RWPE1 (cell line): ENCODE results near the gene LCK.
A peak's percentile ranks its signal among the peaks of the same experiment; 100 is the strongest.

Experiments used
- CTCF ChIA-PET: fragments of 350-600 bp; sonication (Branson Sonifier 250); formaldehyde crosslinking; extraction: SDS; loops from one replicate; lab custom pipeline; 2021; lab: Yijun Ruan, JAX
- POLR2A ChIA-PET: fragments of 400-600 bp; formaldehyde crosslinking; extraction: SDS; loops from one replicate; lab custom pipeline; 2020; ENCODE audit warnings: antibody characterized with exemption; ENCODE audit not compliant: low non-redundant PET; lab: Yijun Ruan, JAX
- DNase-seq: peaks from one replicate; pipeline ENCODE4 v3.0.0; 2012; ENCODE audit warnings: low spot score
- H3K27ac ChIP-seq: fragments of 450-650 bp; 2 replicates; pipeline ENCODE4 v1.5.1; 2017
- TF ChIP-seq, protein P1 (sequence below): fragments of 450-650 bp; conservative IDR thresholded peaks from 2 replicates; pipeline ENCODE4 v1.5.1; 2017; ENCODE audit warnings: low read depth, mild to moderate bottlenecking

The LCK gene

DNA sequence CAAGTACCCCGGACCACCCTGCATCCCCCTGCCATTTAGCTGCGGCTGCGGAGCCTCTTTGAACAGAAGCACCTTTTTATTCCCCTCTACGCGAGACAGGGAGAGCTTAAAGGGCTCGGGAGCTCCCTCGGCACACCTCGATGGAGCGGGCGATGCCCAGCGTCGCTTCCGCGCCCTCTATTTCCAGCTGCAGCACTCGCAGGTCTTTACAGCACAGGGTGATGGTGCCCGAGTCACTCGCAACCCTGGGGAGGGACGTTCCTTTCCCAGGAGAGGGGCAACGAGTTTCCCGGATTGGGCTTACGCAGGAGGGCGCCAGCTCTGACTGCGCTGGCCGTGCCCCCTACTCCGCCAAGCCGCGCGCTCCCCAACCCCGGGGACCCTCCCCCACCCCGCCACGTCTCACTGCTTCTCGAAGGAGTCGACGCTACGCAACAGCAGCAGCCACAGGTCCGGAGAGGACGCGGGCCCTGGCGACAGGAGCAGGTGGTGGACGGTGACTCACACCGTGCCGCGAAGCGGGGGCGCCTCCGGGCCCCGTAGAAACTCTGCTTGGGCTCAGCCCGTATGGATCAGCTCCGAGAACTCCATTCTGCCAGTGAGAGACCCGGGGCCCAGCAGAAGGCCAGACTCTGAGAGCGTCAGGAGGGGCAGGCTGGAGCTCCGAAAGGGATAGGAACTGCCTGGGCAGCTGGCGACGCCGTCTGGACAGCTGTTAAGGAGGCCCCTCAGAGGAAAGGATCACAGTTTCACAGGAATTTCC is 9.9 kb upstream of the LCK start:
- H3K27ac ChIP-seq, result peak overlapping the region; percentile 63
- POLR2A ChIA-PET, result interaction anchor here (0.6 kb wide), 1 partner anchor 28 kb away, joined by 4 read pairs; no protein-coding TSS in a partner anchor
- CTCF ChIA-PET, result interaction anchor here (0.5 to 2.1 kb wide), 10 partner anchors 10 to 745 kb away, joined by 3 to 18 read pairs (median 4); partner anchors contain the start of gene TXLNA
- no peak for DNase-seq
- TF ChIP-seq, protein P1, sequence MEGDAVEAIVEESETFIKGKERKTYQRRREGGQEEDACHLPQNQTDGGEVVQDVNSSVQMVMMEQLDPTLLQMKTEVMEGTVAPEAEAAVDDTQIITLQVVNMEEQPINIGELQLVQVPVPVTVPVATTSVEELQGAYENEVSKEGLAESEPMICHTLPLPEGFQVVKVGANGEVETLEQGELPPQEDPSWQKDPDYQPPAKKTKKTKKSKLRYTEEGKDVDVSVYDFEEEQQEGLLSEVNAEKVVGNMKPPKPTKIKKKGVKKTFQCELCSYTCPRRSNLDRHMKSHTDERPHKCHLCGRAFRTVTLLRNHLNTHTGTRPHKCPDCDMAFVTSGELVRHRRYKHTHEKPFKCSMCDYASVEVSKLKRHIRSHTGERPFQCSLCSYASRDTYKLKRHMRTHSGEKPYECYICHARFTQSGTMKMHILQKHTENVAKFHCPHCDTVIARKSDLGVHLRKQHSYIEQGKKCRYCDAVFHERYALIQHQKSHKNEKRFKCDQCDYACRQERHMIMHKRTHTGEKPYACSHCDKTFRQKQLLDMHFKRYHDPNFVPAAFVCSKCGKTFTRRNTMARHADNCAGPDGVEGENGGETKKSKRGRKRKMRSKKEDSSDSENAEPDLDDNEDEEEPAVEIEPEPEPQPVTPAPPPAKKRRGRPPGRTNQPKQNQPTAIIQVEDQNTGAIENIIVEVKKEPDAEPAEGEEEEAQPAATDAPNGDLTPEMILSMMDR, result no peak

DNA sequence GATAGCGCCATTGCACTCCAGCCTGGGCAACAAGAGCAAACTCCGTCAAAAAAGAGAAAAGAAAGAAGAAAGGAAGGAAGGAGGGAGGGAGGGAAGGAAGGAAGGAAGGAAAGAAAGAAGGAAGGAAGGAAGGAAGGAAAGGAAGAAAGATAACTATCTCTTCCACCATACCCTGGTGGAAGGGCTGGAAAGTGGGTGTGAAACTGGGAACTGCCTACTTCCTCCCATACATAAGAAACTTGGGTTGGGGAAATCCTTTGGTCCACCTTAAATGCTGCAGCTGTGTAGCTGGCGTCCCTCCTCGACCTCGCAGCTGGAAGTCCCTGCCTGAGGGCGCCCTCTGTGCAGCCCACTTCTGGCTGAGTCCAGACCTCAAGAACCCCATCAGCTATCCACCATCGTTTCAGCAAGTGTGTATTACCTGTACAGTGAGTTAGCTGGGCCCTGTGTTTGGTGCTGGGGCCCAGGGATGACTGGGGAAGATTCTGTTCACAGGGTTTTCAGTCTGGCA is 8.7 kb upstream of the LCK start:
- no peak for DNase-seq
- TF ChIP-seq, protein P1, result no peak
- H3K27ac ChIP-seq, result no peak overlapping the region
- ChIA-PET POLR2A (no interaction called here), CTCF (interaction anchor here (0.7 kb wide), 2 partner anchors 93 to 555 kb away, joined by 3 read pairs; partner anchors contain the start of gene MARCKSL1)

DNA sequence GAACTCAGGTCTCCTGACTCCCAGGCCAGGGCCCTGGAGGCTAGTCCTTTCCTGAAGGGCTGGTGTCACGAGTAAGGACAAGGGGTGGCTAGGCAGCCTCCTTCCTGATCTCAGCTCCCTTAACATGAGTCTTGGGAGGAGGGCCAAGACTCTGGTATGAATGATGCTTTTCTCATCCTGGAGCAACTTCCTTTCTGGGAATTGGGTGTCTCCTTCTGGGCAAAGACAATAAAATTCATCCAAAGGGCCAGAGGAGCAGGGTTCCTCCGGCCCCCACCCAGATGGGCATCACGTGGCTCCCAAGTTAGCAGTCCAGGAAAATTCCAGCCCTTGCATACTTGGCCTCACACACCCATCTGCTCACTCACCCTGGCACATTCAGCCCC is 4.2 kb upstream of the LCK start, which contains the start of gene FAM167B:
FAM167B (plus strand) TSS at position 335 of the 386 bp plus-strand sequence. CDS start 200 bp downstream, outside the sequence.
- CTCF ChIA-PET, result no interaction called here
- DNase-seq, result no peak
- H3K27ac ChIP-seq, result peak within 1 kb of the TSS; percentile 66
- TF ChIP-seq, protein P1, result no peak
- POLR2A ChIA-PET, result no interaction called here

DNA sequence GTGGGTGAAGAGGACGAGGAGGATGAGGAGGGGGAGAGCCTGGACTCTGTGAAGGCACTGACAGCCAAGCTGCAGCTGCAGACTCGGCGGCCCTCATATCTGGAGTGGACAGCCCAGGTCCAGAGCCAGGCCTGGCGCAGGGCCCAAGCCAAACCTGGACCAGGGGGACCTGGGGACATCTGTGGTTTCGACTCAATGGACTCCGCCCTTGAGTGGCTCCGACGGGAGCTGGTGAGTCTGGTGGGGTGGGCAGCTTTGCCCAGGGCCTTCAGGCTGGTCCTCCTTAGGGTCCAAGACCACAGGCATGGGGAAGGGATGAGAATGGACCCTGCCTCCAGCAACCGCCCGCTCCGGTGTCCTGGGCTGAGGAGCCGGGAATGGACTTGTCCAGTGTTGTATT is 3.6 kb upstream of the LCK start:
- DNase-seq, result no peak
- peak overlapping the region; percentile 66 for H3K27ac ChIP-seq
- TF ChIP-seq, protein P1, result no peak
- CTCF ChIA-PET, result interaction anchor here (0.6 to 1.2 kb wide), 3 partner anchors 12 to 256 kb away, joined by 3 to 16 read pairs (median 3); no protein-coding TSS in a partner anchor
- POLR2A ChIA-PET, result no interaction called here

DNA sequence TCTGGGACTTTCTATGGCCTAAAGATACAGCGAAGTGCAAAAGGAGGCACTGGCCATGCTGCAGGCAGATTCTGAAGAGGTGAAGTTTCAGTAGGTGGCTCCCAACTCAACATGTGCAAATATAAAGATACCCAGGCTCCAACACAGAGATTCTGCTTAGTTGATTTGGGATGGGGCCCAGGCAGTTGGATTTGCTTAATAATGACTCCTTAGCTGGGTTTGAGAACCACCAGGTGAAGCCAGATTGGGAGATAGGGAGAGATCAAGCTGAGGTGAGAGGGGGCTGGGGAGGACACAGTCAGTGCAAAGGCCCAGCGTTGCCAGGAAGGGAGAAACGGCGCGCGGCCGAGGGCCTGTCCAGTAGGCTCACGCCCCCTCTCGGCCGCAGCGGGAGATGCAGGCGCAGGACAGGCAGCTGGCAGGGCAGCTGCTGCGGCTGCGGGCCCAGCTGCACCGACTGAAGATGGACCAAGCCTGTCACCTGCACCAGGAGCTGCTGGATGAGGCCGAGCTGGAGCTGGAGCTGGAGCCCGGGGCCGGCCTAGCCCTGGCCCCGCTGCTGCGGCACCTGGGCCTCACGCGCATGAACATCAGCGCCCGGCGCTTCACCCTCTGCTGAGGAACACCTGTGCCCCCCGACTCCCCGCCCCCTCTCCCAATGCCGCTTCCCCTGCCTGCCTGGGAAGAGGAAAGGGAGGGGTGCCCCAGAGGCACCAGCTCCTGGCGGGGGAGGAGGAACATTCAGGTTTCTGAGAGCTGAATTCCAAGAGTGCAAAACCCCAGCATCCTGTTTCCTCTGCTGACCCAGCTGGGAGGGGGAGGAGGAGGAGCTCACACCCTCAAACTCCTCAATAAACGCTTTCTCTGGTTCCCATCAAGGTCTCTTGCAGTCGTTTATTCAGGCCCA is 2.8 kb upstream of the LCK start:
- ChIA-PET CTCF (interaction anchor here (0.6 to 1.2 kb wide), 12 partner anchors 11 to 395 kb away, joined by 3 to 16 read pairs (median 3); no protein-coding TSS in a partner anchor), POLR2A (interaction anchor here (0.6 kb wide), 1 partner anchor 13 kb away, joined by 5 read pairs; no protein-coding TSS in a partner anchor)
- peak overlapping the region; percentile 66 for H3K27ac ChIP-seq
- TF ChIP-seq, protein P1, result peak; percentile 82
- peak; percentile 67 for DNase-seq
